RWPE2 (cell line): ENCODE results near the gene AQP1.

ENCODE experiments used
- ATAC-seq: fragments of 200-7000 bp; cut with Tn5 transposase; 3 replicates; pipeline ENCODE4 v1.9.1; 2021; ENCODE audit warnings: low read depth
- DNase-seq: peaks from one replicate; pipeline ENCODE4 v3.0.0-alpha.2; 2020; ENCODE audit warnings: low spot score
- H3K27ac ChIP-seq: fragments of 450-650 bp; 2 replicates; pipeline ENCODE4 v1.5.1; 2017; ENCODE audit warnings: mild to moderate bottlenecking; ENCODE audit not compliant: poor library complexity, severe bottlenecking
- H3K27me3 ChIP-seq: fragments of 250-450 bp; sonication (Bioruptor Pico); 2 replicates; pipeline ENCODE4 v1.5.1; 2021; ENCODE audit warnings: mild to moderate bottlenecking, moderate library complexity; ENCODE audit not compliant: insufficient read depth, poor library complexity, severe bottlenecking
- H3K36me3 ChIP-seq: fragments of 250-450 bp; sonication (Bioruptor Pico); 2 replicates; pipeline ENCODE4 v1.5.1; 2020; ENCODE audit warnings: low read depth, mild to moderate bottlenecking, moderate library complexity
- H3K4me1 ChIP-seq: fragments of 250-450 bp; sonication (Bioruptor Pico); 2 replicates; pipeline ENCODE4 v1.5.1; 2021; ENCODE audit warnings: mild to moderate bottlenecking, moderate library complexity; ENCODE audit not compliant: insufficient read depth, poor library complexity, severe bottlenecking
- H3K4me3 ChIP-seq: fragments of 250-450 bp; sonication (Bioruptor Pico); 2 replicates; pipeline ENCODE4 v1.5.1; 2021; ENCODE audit warnings: mild to moderate bottlenecking, moderate library complexity; ENCODE audit not compliant: severe bottlenecking
- H3K9me3 ChIP-seq: fragments of 250-450 bp; sonication (Bioruptor Pico); 2 replicates; pipeline ENCODE4 v1.5.1; 2021; ENCODE audit warnings: mild to moderate bottlenecking, moderate library complexity; ENCODE audit not compliant: severe bottlenecking
- CTCF ChIP-seq: fragments of 450-650 bp; IDR thresholded peaks from one replicate; pipeline ENCODE4 v1.5.1; 2017; ENCODE audit warnings: mild to moderate bottlenecking, moderate library complexity; ENCODE audit not compliant: poor library complexity, severe bottlenecking

AQP1 gene

GRCh38 chr7:30950197-30950596 is 38.5 kb downstream of the AQP1 start:
- no peak overlapping the region for H3K4me3 ChIP-seq
- H3K36me3 ChIP-seq, result no peaks in the 10 kb centered on the region
- DNase-seq, result no peak
- H3K9me3 ChIP-seq, result no peaks in the 10 kb centered on the region
- no peak for ATAC-seq
- no peaks in the 10 kb centered on the region for H3K4me1 ChIP-seq
- no peak for TF ChIP-seq CTCF
- peaks cover 17% of the 10 kb centered on the region for H3K27me3 ChIP-seq
- no peak overlapping the region for H3K27ac ChIP-seq

GRCh38 chr7:30954914-30955313 is 43.3 kb downstream of the AQP1 start:
- no peaks in the 10 kb centered on the region for H3K4me1 ChIP-seq
- ATAC-seq (no peak), DNase-seq (no peak)

GRCh38 chr7:30956704-30957103 is 45.1 kb downstream of the AQP1 start:
- no peak for TF ChIP-seq CTCF
- no peak for DNase-seq
- Histone ChIP-seq H3K4me3 (no peak overlapping the region), H3K4me1 (no peaks in the 10 kb centered on the region), H3K36me3 (no peaks in the 10 kb centered on the region), H3K9me3 (no peaks in the 10 kb centered on the region), H3K27me3 (peaks cover 3% of the 10 kb centered on the region), H3K27ac (no peak overlapping the region)
- no peak for ATAC-seq

More at GRCh38 chr7:30954914-30955313, 43.3 kb downstream of the AQP1 start:
- no peaks in the 10 kb centered on the region for H3K9me3 ChIP-seq
- H3K27me3 ChIP-seq, result peaks cover 3% of the 10 kb centered on the region
- H3K36me3 ChIP-seq, result no peaks in the 10 kb centered on the region
- H3K4me3 ChIP-seq, result no peak overlapping the region
- H3K27ac ChIP-seq, result no peak overlapping the region
- no peak for TF ChIP-seq CTCF

- Histone ChIP-seq H3K36me3 (no peaks in the 10 kb centered on the region), H3K4me1 (no peaks in the 10 kb centered on the region)
- ATAC-seq, result no peak
Observed at GRCh38 chr7:30963842-30964241, 52.2 kb downstream of the AQP1 start, which contains the start of gene GHRHR. TSS of gene GHRHR (plus strand) at chr7:30963953. CDS start at chr7:30964069, 116 bp downstream.

More at GRCh38 chr7:30963842-30964241, 52.2 kb downstream of the AQP1 start, which contains the start of gene GHRHR:
- no peak for TF ChIP-seq CTCF
- Histone ChIP-seq H3K27me3 (no peaks in the 10 kb centered on the region), H3K4me3 (no peak within 1 kb of the TSS), H3K27ac (no peak within 1 kb of the TSS), H3K9me3 (no peaks in the 10 kb centered on the region)
- DNase-seq, result no peak
